Activated CD8-positive, alpha-beta memory T cell treated with anti-CD3 and anti-CD28 coated beads, Interleukin-2, amount 50 U/mL, for 4 hours (primary cell): ENCODE data around the gene TMTC4.
"Not testable (repeated sequence)": the region's sequence is repeated elsewhere in the genome, so short reads cannot be mapped to it uniquely, and the experiment has no call there.

Source experiments
- DNase-seq: peaks from one replicate; pipeline ENCODE4 v3.0.0-alpha.2; 2020

Gene TMTC4

DNA sequence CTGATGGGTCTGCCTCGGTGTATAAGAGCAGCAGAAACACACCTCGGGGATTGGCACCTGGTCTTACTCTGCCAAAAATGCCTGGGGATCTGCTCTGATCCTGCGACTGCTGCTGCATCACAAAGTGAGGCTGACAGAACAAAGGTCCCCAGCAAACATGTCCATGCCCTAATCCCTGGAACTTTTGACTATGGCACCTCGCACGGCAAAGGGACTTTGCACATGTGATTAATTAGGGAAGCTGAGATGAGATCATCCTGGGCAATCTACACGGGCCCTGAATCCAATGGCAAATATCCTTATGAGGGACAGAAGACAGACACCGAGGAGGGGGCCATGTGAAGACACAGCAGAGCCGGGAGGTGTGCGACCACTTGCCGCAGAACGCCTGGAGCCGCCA lies 94.5 kb downstream of the TMTC4 start:
- DNase-seq: no peak

GRCh38 chr13:100577239-100577638 lies 97.4 kb downstream of the TMTC4 start:
- DNase-seq: not testable (repeated sequence)

DNA sequence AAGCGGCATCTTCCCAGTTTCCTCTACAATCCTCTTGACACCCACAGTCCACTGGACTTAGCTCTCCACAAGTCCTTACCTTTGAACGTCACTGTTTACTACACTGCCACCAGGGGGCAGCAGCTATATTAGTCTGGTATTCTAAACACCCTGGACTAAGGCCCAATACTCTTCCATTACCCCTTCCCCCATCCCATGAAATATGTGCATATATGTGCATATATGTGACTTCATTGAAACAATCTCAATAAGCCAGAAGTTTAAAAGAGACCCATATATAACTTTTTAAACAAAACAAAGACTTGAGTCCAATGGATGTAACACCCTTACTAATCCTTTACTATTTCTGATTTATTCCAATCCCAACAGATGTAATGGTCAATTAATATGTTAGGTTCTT lies 101.5 kb downstream of the TMTC4 start:
- DNase-seq: peak; percentile 79

GRCh38 chr13:100566543-100566942 lies 108.1 kb downstream of the TMTC4 start:
- no peak for DNase-seq

DNA sequence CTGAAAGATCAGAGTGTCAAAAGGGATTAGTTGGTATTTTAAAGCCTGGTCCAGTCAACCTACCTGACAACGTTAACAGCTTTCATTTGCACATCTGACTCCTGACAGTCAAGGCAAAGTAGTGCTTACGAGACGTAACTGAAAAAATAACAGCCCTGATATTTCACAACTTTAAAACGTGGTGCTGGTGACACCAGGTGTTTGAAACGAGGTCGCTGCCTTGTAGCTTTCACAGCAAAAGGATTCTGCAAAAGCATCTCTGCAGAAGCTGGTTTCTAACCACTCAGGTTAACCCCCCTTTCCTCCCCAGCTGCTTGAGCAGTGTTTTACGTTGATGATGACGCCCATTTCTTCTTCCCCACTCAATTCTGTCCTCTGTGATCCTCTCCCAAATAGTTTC lies 109.3 kb downstream of the TMTC4 start:
- no peak for DNase-seq

- DNase-seq: no peak
Measured at GRCh38 chr13:100564444-100565223, 110.0 kb downstream of the TMTC4 start.

GRCh38 chr13:100563779-100564178 lies 110.8 kb downstream of the TMTC4 start:
- no peak for DNase-seq

DNA sequence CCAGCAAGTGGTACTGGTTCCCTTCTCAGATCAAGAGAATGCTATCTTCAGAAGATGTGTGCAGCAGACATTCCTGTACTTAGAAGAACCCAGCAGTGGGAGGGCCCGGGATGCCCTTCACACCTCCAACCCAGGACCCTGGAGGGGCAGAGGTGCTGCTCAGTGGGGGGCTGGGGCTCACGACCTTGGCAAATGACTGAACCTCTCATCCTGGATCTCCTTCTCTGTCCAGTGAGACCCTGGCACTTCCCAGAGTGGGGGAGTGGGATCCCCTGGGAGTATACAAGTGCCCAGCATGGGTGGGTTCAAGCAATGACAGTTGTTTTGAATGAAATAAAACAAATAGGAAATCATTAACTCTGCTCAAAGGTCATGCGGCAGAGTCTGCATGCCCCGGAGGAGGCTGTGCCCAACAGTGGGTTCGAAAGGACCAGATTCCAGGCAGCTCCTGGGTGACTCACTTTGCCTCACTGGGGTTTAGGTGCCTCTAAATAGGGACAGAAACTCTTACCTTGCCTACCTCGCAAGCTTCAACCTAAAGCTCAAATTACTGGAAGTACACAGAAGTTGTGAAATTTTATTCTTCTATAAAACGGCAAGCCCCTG lies 112.9 kb downstream of the TMTC4 start:
- no peak for DNase-seq

GRCh38 chr13:100561158-100561499 lies 113.5 kb downstream of the TMTC4 start:
- no peak for DNase-seq

DNA sequence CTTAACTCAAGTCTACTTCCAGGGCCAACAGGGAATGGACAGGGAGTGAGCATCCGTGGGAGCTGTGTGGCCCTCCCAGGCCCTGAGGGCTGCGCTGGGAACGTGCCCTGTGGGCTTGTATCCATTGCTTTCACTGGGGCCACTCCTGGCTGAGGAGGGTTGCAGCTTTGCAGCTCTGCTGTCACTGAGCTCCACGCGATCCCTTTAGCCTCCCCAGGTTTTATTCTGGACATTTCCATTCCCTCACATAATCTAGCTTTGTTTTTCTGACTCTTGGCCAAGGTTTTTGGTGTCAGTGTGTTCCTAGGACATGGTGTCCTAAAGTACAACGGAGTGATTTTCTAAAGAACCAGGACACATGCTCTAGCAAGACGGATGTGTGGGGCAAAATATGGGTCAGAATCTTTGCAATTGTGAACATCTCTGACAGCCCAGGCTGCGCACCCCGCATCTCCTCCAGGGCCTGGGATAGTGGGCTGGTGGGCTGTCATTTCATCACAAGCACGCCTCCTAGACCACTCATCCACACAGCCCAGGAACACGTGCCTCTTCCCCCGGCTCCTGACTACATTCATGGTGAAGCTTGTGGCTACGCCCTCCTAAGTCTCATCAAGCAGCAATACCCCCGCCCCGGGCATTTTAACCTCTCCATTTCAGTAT lies 114.0 kb downstream of the TMTC4 start:
- no peak for DNase-seq

DNA sequence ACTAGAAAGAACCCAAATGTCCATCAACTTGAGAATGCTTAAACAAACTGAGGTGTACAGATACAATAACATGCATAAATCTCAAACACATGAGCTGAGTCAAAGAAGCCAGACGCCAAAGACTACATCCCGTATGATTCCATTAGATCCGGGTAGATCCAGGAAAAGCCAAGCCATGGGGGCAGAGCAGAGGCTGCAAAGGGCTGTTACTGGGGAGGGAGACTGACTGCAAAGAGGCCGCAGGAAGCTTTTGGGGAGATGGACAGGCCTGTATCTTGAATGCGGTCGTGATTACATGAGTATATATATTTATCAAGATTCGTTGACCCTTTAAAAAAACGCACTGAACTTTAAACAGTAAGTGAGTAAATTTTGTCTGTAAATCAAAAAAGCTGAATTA lies 114.7 kb downstream of the TMTC4 start:
- no peak for DNase-seq
